OCI-LY3 (cell line): ENCODE results near the gene CCDC12.

Experiments used
- EZH2phosphoT487 ChIP-seq: fragments of 200-600 bp; shearing (Covaris generic); IDR thresholded peaks from 2 replicates; pipeline ENCODE4 v1.6.1; 2018; ENCODE audit warnings: antibody characterized with exemption, mixed run types, low read depth
- TF ChIP-seq, protein P1 (sequence below): fragments of 200-600, 300-600 bp; sonication (generic); IDR thresholded peaks from 2 replicates; pipeline ENCODE4 v1.5.1; 2014; ENCODE audit warnings: antibody characterized with exemption, low read length, low read depth

DNA sequence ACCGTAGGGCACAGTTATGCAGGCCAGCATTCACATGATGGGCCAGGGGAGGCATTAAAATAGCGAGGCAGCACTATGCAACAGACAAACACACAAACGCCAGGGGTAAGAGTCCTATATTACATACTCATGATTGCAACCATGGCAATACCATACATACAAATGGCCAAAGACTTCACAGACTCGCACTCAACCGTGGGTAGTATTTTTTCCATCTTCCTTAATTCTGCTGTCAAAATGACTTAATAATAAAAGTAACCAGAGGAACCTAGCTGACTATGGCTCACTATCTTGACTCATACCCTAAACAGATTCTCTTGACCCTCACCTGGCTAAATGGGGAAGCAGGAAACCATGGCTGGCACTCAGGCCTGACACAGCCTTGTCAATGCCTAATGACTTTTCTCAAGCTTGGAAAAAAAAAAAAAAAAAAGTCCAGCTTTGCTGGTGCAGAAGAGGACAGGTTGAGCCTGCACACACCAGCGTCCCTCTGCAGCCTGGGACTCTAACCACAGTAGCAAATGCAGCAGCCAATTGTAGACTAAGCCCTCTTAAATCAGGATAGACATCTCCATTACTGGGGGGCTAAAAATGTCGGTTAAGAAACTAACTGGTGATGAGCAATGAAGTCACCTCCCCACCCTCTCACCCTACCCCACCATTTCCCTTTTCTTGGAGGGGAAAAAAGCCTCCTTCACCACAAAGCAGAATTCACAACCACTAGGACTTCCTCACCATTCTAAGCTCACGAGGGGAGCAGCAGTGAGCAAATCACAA, 23.1 kb downstream of the CCDC12 start:
- TF ChIP-seq, protein P1, sequence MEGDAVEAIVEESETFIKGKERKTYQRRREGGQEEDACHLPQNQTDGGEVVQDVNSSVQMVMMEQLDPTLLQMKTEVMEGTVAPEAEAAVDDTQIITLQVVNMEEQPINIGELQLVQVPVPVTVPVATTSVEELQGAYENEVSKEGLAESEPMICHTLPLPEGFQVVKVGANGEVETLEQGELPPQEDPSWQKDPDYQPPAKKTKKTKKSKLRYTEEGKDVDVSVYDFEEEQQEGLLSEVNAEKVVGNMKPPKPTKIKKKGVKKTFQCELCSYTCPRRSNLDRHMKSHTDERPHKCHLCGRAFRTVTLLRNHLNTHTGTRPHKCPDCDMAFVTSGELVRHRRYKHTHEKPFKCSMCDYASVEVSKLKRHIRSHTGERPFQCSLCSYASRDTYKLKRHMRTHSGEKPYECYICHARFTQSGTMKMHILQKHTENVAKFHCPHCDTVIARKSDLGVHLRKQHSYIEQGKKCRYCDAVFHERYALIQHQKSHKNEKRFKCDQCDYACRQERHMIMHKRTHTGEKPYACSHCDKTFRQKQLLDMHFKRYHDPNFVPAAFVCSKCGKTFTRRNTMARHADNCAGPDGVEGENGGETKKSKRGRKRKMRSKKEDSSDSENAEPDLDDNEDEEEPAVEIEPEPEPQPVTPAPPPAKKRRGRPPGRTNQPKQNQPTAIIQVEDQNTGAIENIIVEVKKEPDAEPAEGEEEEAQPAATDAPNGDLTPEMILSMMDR: no peak
- TF ChIP-seq EZH2phosphoT487: no peak
